CMK (cell line): Measurements from ENCODE around the gene SH3BP2.

ENCODE experiments used
- DNase-seq: peaks from one replicate; pipeline ENCODE4 v3.0.0-alpha.2; 2010; ENCODE audit warnings: low read depth

Gene SH3BP2

GRCh38 chr4:2792711-2793585 is at the start of gene SH3BP2:
TSS of gene SH3BP2 (plus strand) at chr4:2793085. CDS start at chr4:2820618, 27,533 bp downstream.
- DNase-seq, result no peak

GRCh38 chr4:2743518-2744445 is 49.1 kb upstream of the SH3BP2 start:
- no peak for DNase-seq

GRCh38 chr4:2744576-2745270 is 48.2 kb upstream of the SH3BP2 start:
- DNase-seq, result no peak

GRCh38 chr4:2745516-2745915 is 47.4 kb upstream of the SH3BP2 start:
- no peak for DNase-seq

- DNase-seq, result no peak
Measured at GRCh38 chr4:2745981-2746806, 46.7 kb upstream of the SH3BP2 start.

GRCh38 chr4:2746891-2747695 is 45.8 kb upstream of the SH3BP2 start:
- no peak for DNase-seq

- no peak for DNase-seq
Measured at GRCh38 chr4:2750719-2751605, 41.9 kb upstream of the SH3BP2 start.

GRCh38 chr4:2753436-2753835 is 39.4 kb upstream of the SH3BP2 start:
- DNase-seq, result no peak

- no peak for DNase-seq
Measured at GRCh38 chr4:2754848-2755819, 37.8 kb upstream of the SH3BP2 start.

- peak; percentile 65 for DNase-seq
Measured at GRCh38 chr4:2755821-2756690, 36.8 kb upstream of the SH3BP2 start, which contains the start of gene TNIP2. TSS of gene TNIP2 (minus strand) at chr4:2756336. CDS start at chr4:2756289, 47 bp downstream.

GRCh38 chr4:2756691-2757350 is 36.1 kb upstream of the SH3BP2 start:
- DNase-seq, result no peak

- no peak for DNase-seq
Measured at GRCh38 chr4:2757426-2757825, 35.5 kb upstream of the SH3BP2 start.

GRCh38 chr4:2761035-2761923 is 31.6 kb upstream of the SH3BP2 start:
- no peak for DNase-seq

GRCh38 chr4:2762048-2762447 is 30.8 kb upstream of the SH3BP2 start:
- no peak for DNase-seq
